Right cardiac atrium (tissue), 5 donors: Measurements from ENCODE around the gene HSPB9. TPM values are rescaled to one million over a fixed set of nuclear protein-coding genes. Genes with fewer than 3 reads are reported as not detected.

Source experiments
- ATAC-seq, 2 donors: fragments of 200-7000 bp; cut with Tn5 transposase; one replicate each; pipeline versions ENCODE4 v1.8.0 to v1.9.1; 2020; ENCODE audit warnings: moderate library complexity in 2 of 2, mild to moderate bottlenecking in 1 of 2
- DNase-seq, 3 donors: peaks; one replicate each; pipeline ENCODE4 v3.0.0-alpha.2; 2020
- H3K27ac ChIP-seq: one replicate; pipeline ENCODE4 v1.5.1; 2013; ENCODE audit warnings: mild to moderate bottlenecking, low read length, control low read depth, moderate library complexity
- H3K27me3 ChIP-seq: one replicate; pipeline ENCODE4 v1.6.1; 2013; ENCODE audit not compliant: control insufficient read depth, insufficient read depth
- H3K4me1 ChIP-seq: one replicate; pipeline ENCODE4 v1.6.1; 2013; ENCODE audit warnings: low read length; ENCODE audit not compliant: control insufficient read depth, insufficient read depth
- H3K4me3 ChIP-seq: one replicate; pipeline ENCODE4 v1.5.1; 2013; ENCODE audit warnings: low read length, control low read depth
- H3K9me3 ChIP-seq: one replicate; pipeline ENCODE4 v1.6.1; 2013; ENCODE audit warnings: low read length; ENCODE audit not compliant: control insufficient read depth
- WGBS: extraction: QIAGEN DNeasy Blood & Tissue Kit; methylation state at CpG from one replicate; pipeline ENCODE4 v1.1.7; 2013; 5-methylcytosine and 5-hydroxymethylcytosine counted together
- intact Hi-C, 4 donors: fragments of 100-400 bp; cut with DNase I; formaldehyde crosslinking; loops; one replicate each; pipeline versions ENCODE4 v1.11.0 to v1.14.0; 2022 to 2023
- polyA plus RNA-seq: library from polyadenylated mRNA; stranded (reverse); fragments of 200-250 nt; gene quantifications from one replicate; pipeline ENCODE4 v1.2.3, GENCODE V29; 2013
- total RNA-seq, 4 donors: library from RNA; stranded (reverse); fragmentation: NEBNext Ultra II Directional; extraction: Animal tissue kit (Norgen Biotek cat#: 25700); gene quantifications; one replicate each; pipeline ENCODE4 v1.2.1, GENCODE V29; 2021
- donor health status: healthy with polysubstance abuse.
- donor health status: DM: no; HTN: yes; CAD: no.
- donor health status: DM: no; HTN: no; CAD: no.
- donor health status: DM: no; HTN: yes; CAD: no; lungs with severe emphysema.
- donor health status: DM: yes; HTN: yes; CAD: no.

The HSPB9 gene
- total and polyA plus RNA-seq, 5 donors = 0.18 to 0.21 (median 0.20) TPM; not detected in 1

DNA sequence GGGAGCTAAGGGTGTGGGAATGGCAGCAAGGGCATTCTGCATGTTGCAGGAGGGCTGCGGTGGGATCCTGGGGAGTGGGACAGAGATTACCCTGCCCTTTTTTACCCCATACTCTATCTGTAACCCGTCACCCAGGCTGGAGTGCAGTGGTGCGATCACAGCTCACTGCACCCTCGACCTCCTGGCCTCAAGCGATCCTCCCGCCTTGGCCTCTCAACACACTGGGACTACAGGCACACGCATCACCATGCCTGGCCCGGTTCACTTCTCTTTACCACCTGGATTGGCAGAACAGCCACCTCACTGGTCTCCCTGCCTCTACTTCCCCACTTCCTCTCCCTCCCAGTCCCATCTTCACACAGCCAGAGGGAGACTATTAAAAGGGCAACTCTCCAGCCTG lies 33.9 kb upstream of the HSPB9 start:
- Histone ChIP-seq H3K4me3 (no peak overlapping the region), H3K9me3 (no peaks in the 10 kb centered on the region), H3K27ac (no peak overlapping the region), H3K27me3 (no peaks in the 10 kb centered on the region), H3K4me1 (no peaks in the 10 kb centered on the region)
- ATAC-seq (no peak), DNase-seq (no peak)
- intact Hi-C loops = no loop called here
- 91% methylated on average over 8 of the region's 8 CpGs for WGBS

DNA sequence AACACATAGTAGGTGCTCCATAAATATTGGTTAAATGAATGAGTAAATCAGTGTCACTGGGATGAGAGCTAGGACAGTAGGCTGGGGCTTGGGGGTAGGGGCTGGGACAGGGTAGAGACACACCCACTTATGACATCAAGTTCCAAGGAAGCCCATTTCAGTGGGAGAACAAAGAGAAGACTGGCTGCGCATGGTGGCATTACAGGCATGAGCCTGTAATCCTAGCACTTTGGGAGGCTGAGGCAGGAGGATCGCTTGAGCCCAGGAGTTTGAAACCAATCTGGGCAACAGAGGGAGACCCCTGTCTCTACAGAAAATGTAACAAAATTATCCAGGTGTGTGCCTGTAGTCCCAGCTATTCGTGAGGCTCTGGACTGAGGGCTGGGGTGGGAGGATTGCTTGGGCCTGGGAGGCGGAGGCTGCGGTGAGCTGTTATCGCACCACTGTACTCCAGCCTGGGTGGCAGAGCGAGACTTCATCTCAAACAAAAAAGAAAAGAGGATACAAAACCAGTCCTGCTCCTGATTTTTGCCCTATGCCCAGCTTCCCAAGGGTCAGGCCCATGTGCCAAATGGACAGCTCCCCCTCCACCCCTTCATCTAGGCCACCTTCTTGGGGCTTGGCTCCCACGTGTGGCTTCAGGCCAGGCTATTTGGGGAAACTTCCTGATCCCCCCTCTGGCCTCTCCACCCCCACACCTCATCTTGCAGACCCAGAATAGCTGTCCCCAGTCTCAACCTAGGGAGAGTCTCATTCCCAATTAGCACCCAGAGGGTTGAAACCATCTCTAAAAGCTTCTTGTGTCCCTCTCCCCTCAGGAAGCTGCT lies 31.4 kb upstream of the HSPB9 start:
- Histone ChIP-seq H3K9me3 (no peaks in the 10 kb centered on the region), H3K4me3 (no peak overlapping the region), H3K27ac (no peak overlapping the region), H3K27me3 (no peaks in the 10 kb centered on the region), H3K4me1 (no peaks in the 10 kb centered on the region)
- ATAC-seq = no peak
- 86% methylated on average over 8 of the region's 8 CpGs for WGBS
- intact Hi-C loops = no loop called here
- DNase-seq = no peak

DNA sequence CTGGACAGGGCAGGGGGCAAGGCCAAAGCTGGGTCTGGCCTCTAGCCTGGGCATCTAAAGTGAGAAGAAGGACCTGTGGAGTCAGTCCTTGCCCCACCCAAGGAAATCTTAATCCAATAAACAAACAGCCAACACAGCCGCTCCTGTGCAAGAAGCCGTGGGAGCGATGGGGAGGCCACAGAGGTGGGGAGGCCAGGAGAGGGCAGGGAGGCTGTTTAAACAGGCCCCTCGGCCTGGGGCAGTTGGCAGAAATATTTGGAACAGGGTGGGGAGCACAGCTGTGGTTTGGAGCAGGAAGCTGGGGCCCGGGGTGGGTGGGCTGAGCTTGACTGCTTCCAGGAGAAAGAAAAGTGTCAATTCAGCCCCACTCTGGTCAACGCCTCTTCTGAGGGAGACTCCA lies 29.7 kb upstream of the HSPB9 start:
- peak in 1 of 3 donors; percentile 32 for DNase-seq
- no peaks in the 10 kb centered on the region for H3K9me3 ChIP-seq
- ATAC-seq = no peak
- H3K4me3 ChIP-seq = no peak overlapping the region
- no peaks in the 10 kb centered on the region for H3K27me3 ChIP-seq
- H3K4me1 ChIP-seq = no peaks in the 10 kb centered on the region
- no peak overlapping the region for H3K27ac ChIP-seq
- intact Hi-C loops = no loop called here
- WGBS = 63% methylated on average over 6 of the region's 6 CpGs

DNA sequence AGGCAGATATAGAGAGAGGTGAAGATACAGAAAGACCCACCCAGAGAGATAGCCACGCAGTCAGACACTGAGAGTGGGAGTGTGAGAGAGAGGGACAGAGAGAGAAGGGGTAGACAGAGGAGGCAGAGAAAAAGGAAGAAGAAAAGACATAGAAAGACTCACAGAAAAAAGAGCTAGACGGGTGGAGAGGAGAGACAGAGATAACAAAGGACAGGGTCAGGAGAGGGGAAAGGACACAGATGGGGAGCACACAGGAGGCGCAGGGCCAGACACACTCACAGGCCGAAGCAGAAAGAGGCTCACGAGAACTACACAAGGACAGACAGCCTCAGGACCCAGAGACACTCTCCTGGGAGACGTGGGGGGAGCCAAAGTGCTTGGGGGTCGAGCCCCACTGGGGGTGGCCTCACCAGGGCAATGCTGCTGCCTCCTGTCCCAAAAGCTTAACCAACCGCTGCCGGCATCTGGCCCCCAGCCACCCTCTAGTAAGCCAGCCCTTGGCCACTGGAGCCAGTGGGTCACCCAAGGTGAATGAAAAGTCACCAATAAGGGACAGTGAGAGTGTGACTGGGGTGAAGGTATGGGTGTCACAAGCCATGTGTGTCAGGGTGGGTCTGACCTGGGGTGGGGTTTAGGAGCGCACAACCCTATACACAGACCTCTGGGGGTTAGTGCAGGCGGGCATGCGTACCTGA lies 28.1 kb upstream of the HSPB9 start:
- H3K27ac ChIP-seq = no peak overlapping the region
- WGBS = 83% methylated on average over 12 of the region's 12 CpGs
- no peaks in the 10 kb centered on the region for H3K27me3 ChIP-seq
- H3K4me1 ChIP-seq = no peaks in the 10 kb centered on the region
- H3K9me3 ChIP-seq = no peaks in the 10 kb centered on the region
- DNase-seq (no peak), ATAC-seq (no peak)
- intact Hi-C loops = no loop called here
- no peak overlapping the region for H3K4me3 ChIP-seq

DNA sequence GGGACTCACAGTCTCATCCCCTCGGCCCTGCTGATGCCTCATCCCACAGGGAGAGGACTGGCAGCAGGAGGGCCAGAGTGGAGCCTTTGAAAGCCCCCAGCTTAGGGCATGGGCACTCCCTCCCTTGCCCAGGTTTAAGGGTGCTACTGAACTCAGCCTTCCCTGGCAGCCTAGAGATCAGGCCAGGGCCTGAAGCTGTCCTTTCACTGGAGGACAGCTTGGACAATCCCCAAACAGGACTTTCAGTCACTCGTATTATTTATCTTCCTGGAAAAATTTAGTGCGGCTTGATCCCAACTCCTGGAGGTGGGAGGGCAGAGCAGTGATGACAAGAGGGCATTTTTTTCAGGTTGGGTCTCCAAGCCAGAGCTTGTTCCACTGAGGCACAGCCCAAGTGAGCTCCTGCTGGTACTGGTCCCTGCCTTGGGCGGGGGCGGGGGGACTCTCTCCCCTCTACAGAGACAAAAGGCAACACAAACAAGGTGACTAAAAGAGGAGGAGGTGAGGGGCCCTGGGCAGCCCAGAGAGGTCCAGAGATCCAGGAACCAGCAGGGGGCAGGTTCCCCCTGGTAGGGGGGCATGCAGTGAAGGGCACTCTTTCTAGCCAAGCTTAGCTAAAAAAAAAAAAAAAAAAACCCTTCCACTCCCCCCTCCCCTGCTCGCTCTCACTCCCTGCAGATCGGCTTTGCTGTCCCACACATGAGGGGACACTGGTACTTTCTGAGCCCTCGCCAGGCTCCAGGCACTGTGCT lies 26.1 kb upstream of the HSPB9 start:
- intact Hi-C loops = no loop called here
- 51% methylated on average over 8 of the region's 8 CpGs for WGBS
- Histone ChIP-seq H3K4me1 (no peaks in the 10 kb centered on the region), H3K27me3 (no peaks in the 10 kb centered on the region), H3K9me3 (no peaks in the 10 kb centered on the region), H3K27ac (no peak overlapping the region), H3K4me3 (no peak overlapping the region)
- no peak for ATAC-seq
- no peak for DNase-seq

DNA sequence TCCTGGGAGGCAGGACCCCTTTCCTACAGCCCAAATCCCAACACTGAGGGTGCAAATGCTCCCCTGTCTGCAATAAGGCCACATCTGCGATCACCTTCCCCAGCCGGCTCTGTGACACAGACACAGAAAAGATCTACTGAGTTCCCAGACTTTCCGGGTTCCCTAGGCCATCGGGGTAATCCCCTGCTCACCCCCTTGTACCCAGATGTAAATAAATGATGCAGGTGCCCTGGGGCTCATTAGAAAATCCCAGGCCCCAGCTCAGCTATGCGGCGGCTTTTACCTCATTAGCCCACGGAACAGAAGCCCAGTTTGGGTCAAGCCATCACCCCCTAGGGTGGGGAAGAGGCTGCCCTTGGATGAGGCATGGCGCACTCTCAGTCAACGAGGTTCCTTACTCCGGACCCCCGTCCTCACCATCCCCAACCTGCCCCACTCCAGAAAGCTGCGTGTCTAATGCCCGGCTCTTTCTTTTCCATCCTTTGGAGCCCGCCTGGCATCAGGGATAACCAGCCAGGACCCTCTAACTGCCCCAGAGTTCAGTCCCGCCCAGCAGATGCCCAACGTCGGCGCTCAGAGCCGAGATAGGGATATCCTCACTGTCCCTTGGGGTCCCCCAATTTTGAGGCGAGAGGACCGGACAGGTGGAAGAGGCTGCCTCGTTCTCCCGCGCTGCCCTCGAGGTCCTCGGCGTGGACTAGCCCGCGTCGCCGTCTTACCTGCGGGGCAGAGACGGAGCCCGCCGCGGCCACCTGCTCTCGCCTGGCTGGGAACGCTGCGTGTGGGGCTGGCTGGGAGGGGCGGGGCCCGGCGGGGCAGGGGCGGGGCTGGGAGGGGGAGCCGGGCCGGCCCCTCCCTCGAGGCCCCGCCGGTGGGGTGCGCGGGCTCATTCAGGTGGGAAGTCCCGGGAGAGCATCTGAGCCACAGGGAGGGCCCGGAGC lies 24.6 kb upstream of the HSPB9 start, which contains the start of gene ZNF385C:
Gene ZNF385C (minus strand): TSS at position 783 of the 941 bp plus-strand sequence. CDS start 35,417 bp downstream, outside the sequence.
- Histone ChIP-seq H3K27me3 (no peaks in the 10 kb centered on the region), H3K4me1 (no peaks in the 10 kb centered on the region), H3K27ac (no peak within 1 kb of the TSS), H3K4me3 (no peak within 1 kb of the TSS), H3K9me3 (no peaks in the 10 kb centered on the region)
- ATAC-seq (no peak), DNase-seq (no peak)
- WGBS = 9% methylated on average over 52 of the region's 52 CpGs
- intact Hi-C loops = no loop called here

DNA sequence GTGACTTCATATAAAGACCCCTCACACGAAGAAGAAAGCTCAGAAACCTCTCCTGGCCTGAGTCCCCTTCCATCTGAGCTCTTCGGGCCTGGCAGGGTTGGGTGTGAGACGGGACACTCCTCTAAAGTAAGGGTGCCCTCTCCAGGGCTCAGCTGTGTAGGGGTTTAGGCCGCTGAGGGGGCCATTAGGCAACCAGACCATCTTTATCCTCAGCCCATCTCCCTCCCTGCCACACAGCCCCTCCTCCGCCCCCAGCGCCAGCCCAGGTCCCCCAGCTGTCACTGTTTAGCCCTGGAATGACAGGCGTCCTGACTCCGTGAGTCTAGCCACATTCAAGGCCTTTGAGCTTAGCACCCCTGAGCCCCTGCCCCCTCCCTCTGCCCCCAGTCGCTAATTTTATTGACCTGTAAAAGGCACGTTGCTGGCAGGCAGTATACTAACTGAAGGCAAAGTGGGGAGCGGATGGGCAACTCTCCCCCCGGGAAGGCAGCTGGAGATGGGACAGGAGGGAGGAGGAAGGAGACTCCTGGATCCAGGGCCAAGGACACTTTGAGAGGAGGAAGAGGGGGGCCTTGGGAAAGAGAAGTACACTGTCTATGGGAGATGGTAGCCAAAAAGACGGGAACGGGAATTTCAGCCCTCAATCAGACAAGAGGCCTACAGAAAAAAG lies 23.7 kb upstream of the HSPB9 start:
- Histone ChIP-seq H3K27me3 (no peaks in the 10 kb centered on the region), H3K9me3 (no peaks in the 10 kb centered on the region), H3K4me3 (no peak overlapping the region), H3K27ac (no peak overlapping the region), H3K4me1 (no peaks in the 10 kb centered on the region)
- peak in 1 of 3 donors; percentile 26 for DNase-seq
- no peak for ATAC-seq
- WGBS = 60% methylated on average over 14 of the region's 14 CpGs
- intact Hi-C loops = no loop called here

DNA sequence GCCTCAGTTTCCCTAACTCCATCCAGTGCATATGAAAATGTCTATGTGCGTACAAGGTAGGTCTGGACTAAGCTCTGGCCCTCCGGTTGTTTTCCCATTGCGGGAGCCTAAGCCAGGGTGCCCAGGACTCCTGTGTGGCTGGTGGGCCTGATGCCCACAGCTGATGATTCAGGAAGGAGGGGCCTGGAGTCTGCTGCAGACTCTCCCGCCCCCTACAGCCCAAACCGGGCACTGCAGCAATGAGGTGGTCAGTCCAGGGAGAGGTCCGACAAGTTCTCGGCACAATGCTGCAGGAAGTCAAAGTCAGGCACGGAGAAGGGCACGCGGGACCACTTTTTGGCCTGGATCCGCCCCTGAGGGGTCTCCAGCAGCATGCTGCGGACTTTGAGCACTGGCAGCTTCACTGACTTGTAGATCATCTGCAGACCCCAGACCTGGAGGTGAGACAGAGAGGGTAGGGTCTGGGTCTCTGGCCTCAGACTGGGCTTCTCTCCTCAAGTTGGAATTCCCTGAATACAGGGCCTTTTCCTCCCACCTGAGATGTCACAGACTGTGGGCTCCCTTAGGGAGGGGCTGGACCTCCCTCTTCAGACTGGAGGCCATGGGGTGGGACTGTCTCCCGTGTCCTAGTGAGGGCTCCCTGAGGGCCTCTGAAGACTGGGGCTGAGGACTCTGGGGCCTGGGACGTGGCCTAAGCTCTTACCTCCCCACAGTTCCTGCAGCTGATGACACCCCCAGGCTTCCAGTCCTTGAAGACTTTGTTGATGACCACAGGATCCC lies 20.9 kb upstream of the HSPB9 start:
- DNase-seq = peak; percentile 80 to 93 (median 93)
- 37% methylated on average over 14 of the region's 14 CpGs for WGBS
- no peaks in the 10 kb centered on the region for H3K4me1 ChIP-seq
- no peaks in the 10 kb centered on the region for H3K9me3 ChIP-seq
- H3K4me3 ChIP-seq = no peak overlapping the region
- intact Hi-C loops = loop anchor here in 2 of 4 donors (5.0 kb wide), 2 partner anchors 74 to 139 kb away; no protein-coding TSS in a partner anchor
- H3K27ac ChIP-seq = no peak overlapping the region
- peak; percentile 77 to 83 for ATAC-seq
- H3K27me3 ChIP-seq = no peaks in the 10 kb centered on the region

DNA sequence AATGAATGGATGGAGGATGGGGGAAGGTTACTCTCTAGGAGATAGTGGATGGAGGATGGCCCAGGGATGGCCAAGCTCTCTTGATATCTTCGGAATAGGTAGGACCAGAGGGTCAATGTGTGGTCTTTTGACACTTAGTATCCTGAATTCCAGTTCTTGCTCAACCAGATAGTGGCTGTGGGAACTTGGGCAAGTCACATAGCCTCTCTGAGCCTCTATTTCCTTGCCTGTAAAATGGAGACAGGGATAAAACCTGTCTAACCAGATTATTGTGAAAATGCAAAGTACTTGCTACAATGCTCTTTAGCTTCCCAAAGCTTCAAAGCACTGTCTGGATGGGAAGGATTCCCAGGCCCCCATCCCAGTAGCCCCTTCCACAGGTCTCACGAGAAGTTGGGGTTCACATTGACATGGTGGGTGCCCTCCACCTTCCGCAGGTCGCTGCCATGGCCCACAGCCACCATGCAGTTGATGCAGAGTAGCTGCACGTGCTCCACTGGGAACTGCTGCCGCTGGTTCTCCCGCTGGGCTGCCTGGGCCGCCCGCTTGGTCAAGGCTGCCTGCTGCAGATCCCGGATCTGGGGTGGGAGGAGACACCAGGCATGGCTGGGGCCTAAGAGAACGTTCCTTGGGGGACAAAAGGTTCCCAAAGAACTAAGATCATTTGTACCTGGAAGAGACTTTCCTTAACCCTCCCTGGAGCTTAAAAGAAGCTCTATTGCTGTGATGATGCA lies 19.2 kb upstream of the HSPB9 start:
- 85% methylated on average over 11 of the region's 11 CpGs for WGBS
- intact Hi-C loops = loop anchor here in 2 of 4 donors (5.0 kb wide), 2 partner anchors 76 to 141 kb away; no protein-coding TSS in a partner anchor

More for the DNA sequence above, 19.2 kb upstream of the HSPB9 start:
- Histone ChIP-seq H3K4me1 (no peaks in the 10 kb centered on the region), H3K27ac (no peak overlapping the region), H3K4me3 (no peak overlapping the region), H3K27me3 (no peaks in the 10 kb centered on the region), H3K9me3 (no peaks in the 10 kb centered on the region)
- ATAC-seq (no peak), DNase-seq (no peak)
